C4-2B (cell line): ENCODE measurements around the gene MGMT.

Experiments used
- CTCF ChIP-seq: fragments of 450-650 bp; conservative IDR thresholded peaks from 2 replicates; pipeline ENCODE4 v1.5.1; 2017; ENCODE audit warnings: mild to moderate bottlenecking
- ZFX ChIP-seq: fragments of 450-650 bp; IDR thresholded peaks from 2 replicates; pipeline ENCODE4 v1.6.1; 2017

GRCh38 chr10:129761981-129762956 is 295.2 kb downstream of the MGMT start:
- TF ChIP-seq CTCF: no peak
- no peak for TF ChIP-seq ZFX
